OCI-LY3 (cell line): Measurements from ENCODE around the gene TIFAB.

Experiments used
- H2AFZ ChIP-seq: fragments of 200-600, 300-600 bp; shearing (Covaris generic); 2 replicates; pipeline ENCODE4 v1.6.0; 2014; ENCODE audit warnings: antibody characterized with exemption, low read depth, low read length
- H3K27ac ChIP-seq: fragments of 200-600, 300-600 bp; sonication (generic); 2 replicates; pipeline ENCODE4 v1.5.1; 2014; ENCODE audit warnings: mild to moderate bottlenecking, low read length, moderate library complexity, mixed read lengths
- H3K27me3 ChIP-seq: fragments of 200-600, 300-600 bp; sonication (generic); 2 replicates; pipeline ENCODE4 v1.6.1; 2014; ENCODE audit warnings: low read depth, low read length, mixed read lengths
- H3K36me3 ChIP-seq: fragments of 200-600, 300-600 bp; sonication (generic); replicated peaks from 2 replicates; pipeline ENCODE3; 2014; ENCODE audit warnings: low read depth, low read length, mixed read lengths
- H3K4me1 ChIP-seq: fragments of 300-600, 200-600 bp; sonication (generic); 2 replicates; pipeline ENCODE4 v1.6.1; 2014; ENCODE audit warnings: low read length, mixed read lengths
- H3K4me2 ChIP-seq: fragments of 200-600, 300-600 bp; sonication (generic); 2 replicates; pipeline ENCODE4 v1.6.1; 2014; ENCODE audit warnings: low read length, mixed read lengths
- H3K4me3 ChIP-seq: fragments of 300-600, 200-600 bp; sonication (generic); 2 replicates; pipeline ENCODE4 v1.5.1; 2014; ENCODE audit warnings: antibody characterized with exemption, mild to moderate bottlenecking, low read length, moderate library complexity
- H3K79me2 ChIP-seq: fragments of 300-600, 200-600 bp; shearing (Covaris generic); 2 replicates; pipeline ENCODE4 v1.6.1; 2014; ENCODE audit warnings: mild to moderate bottlenecking, low read length, mixed read lengths
- H3K9ac ChIP-seq: fragments of 300-600, 200-600 bp; shearing (Covaris generic); 2 replicates; pipeline ENCODE4 v1.6.0; 2014; ENCODE audit warnings: mild to moderate bottlenecking, low read length, moderate library complexity
- H3K9me3 ChIP-seq: fragments of 200-600, 300-600 bp; shearing (Covaris generic); 2 replicates; pipeline ENCODE4 v1.6.1; 2014; ENCODE audit warnings: low read length, mixed read lengths; ENCODE audit not compliant: insufficient read depth
- H4K20me1 ChIP-seq: fragments of 200-600, 300-600 bp; sonication (generic); 2 replicates; pipeline ENCODE4 v1.6.1; 2016; ENCODE audit warnings: low read length, mixed read lengths; ENCODE audit not compliant: insufficient read depth
- CTCF ChIP-seq: fragments of 200-600, 300-600 bp; sonication (generic); IDR thresholded peaks from 2 replicates; pipeline ENCODE4 v1.5.1; 2014; ENCODE audit warnings: antibody characterized with exemption, low read length, low read depth
- EZH2phosphoT487 ChIP-seq: fragments of 200-600 bp; shearing (Covaris generic); IDR thresholded peaks from 2 replicates; pipeline ENCODE4 v1.6.1; 2018; ENCODE audit warnings: antibody characterized with exemption, mixed run types, low read depth

The TIFAB gene

DNA sequence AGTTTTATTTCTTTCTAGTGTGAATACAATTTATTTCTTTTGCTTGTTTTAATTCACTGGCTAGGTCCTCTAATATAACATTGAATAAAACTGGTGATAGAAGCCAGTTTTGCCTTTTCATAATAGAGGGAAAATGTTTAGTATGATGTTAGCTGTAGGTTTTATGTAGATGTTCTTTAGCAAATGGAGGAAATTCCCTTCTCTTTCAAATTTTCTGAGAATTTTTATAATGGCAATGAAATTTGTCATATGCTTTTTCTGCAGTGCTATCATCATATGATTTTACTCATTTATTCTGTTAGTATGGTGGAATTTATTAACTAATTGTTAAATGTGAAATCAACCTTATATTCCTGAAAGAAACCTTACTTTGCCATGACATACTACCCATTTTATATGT, 35.1 kb downstream of the TIFAB start:
- no peaks in the 10 kb centered on the region for H3K9me3 ChIP-seq
- no peak overlapping the region for H3K4me2 ChIP-seq
- no peak overlapping the region for H3K9ac ChIP-seq
- H2AFZ ChIP-seq: no peak overlapping the region
- no peaks in the 10 kb centered on the region for H3K4me1 ChIP-seq
- no peak overlapping the region for H3K4me3 ChIP-seq
- TF ChIP-seq CTCF (no peak), EZH2phosphoT487 (no peak)
- H4K20me1 ChIP-seq: no peaks in the 10 kb centered on the region
- no peak overlapping the region for H3K27ac ChIP-seq
- peaks cover 24% of the 10 kb centered on the region; the same call in 1 of the 2 replicates for H3K27me3 ChIP-seq
- no peaks in the 10 kb centered on the region for H3K79me2 ChIP-seq
- H3K36me3 ChIP-seq: no peaks in the 10 kb centered on the region

DNA sequence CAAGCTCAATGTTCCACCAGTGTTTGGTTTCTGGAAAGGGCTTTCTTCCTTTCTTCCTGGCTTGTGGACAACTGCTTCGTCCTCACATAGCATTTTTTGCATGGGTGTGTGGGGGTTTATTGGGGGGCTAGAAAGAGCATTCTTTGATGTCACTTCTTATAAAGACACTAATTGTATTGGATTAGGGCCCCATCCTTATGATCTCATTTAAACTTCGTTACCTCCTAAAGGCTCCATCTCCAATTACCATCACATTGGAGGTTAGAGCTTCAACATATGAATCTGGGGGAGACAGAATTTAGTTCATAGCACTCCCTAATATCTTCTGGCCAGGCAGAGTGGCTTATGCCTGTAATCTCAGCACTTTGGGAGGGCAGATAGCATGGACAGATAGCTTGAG, 47.1 kb downstream of the TIFAB start:
- Histone ChIP-seq H3K79me2 (no peaks in the 10 kb centered on the region), H3K27me3 (no peaks in the 10 kb centered on the region), H3K9me3 (no peaks in the 10 kb centered on the region), H2AFZ (no peak overlapping the region), H3K4me1 (peaks cover 2% of the 10 kb centered on the region; the same call in 1 of the 2 replicates), H3K4me3 (no peak overlapping the region), H3K4me2 (no peak overlapping the region), H3K9ac (no peak overlapping the region), H4K20me1 (no peaks in the 10 kb centered on the region), H3K27ac (no peak overlapping the region), H3K36me3 (no peaks in the 10 kb centered on the region)
- TF ChIP-seq EZH2phosphoT487 (no peak), CTCF (no peak)

- Histone ChIP-seq H4K20me1 (peaks cover 11% of the 10 kb centered on the region), H3K4me2 (no peak overlapping the region), H3K9me3 (no peaks in the 10 kb centered on the region), H3K4me1 (peaks cover 14% of the 10 kb centered on the region), H3K4me3 (no peak overlapping the region), H2AFZ (no peak overlapping the region), H3K27me3 (no peaks in the 10 kb centered on the region), H3K36me3 (no peaks in the 10 kb centered on the region), H3K79me2 (peaks cover 24% of the 10 kb centered on the region), H3K9ac (no peak overlapping the region), H3K27ac (no peak overlapping the region)
- TF ChIP-seq CTCF (no peak), EZH2phosphoT487 (no peak)
Measured at GRCh38 chr5:135402031-135402430, 50.1 kb downstream of the TIFAB start.

GRCh38 chr5:135400866-135401265, 51.3 kb downstream of the TIFAB start:
- no peak overlapping the region for H3K9ac ChIP-seq

More at GRCh38 chr5:135400866-135401265, 51.3 kb downstream of the TIFAB start:
- Histone ChIP-seq H3K27ac (no peak overlapping the region), H3K4me3 (no peak overlapping the region), H3K9me3 (no peaks in the 10 kb centered on the region), H3K36me3 (no peaks in the 10 kb centered on the region), H3K79me2 (peaks cover 36% of the 10 kb centered on the region), H4K20me1 (peaks cover 23% of the 10 kb centered on the region), H2AFZ (no peak overlapping the region), H3K4me1 (peaks cover 14% of the 10 kb centered on the region), H3K27me3 (no peaks in the 10 kb centered on the region), H3K4me2 (no peak overlapping the region)
- TF ChIP-seq EZH2phosphoT487: no peak
- no peak for TF ChIP-seq CTCF
